NOMO-1 treated with dmso at 0.1 percent for 144 hours (cell line): ENCODE data around the gene PSMB11.
"Not testable (repeated sequence)": the region's sequence is repeated elsewhere in the genome, so short reads cannot be mapped to it uniquely, and the experiment has no call there.

Experiments used
- DNase-seq: peaks from one replicate; lab custom pipeline; 2025; ENCODE audit not compliant: unreplicated experiment; lab: John Stamatoyannopoulos, UW

Gene PSMB11

GRCh38 chr14:23042162-23042965 lies at the start of gene PSMB11:
Gene PSMB11, plus strand, starts transcription at chr14:23042212. Its CDS starts 14 bp downstream, at chr14:23042226.
- no peak for DNase-seq

GRCh38 chr14:22993517-22993916 lies 48.5 kb upstream of the PSMB11 start:
- DNase-seq = no peak

- DNase-seq = peak; percentile 12
Measured at GRCh38 chr14:22994762-22995275, 47.2 kb upstream of the PSMB11 start.

- DNase-seq = peak; percentile 4
Measured at GRCh38 chr14:22995889-22996625, 46.0 kb upstream of the PSMB11 start.

GRCh38 chr14:22996768-22997654 lies 45.0 kb upstream of the PSMB11 start:
- no peak for DNase-seq

GRCh38 chr14:22997676-22998323 lies 44.2 kb upstream of the PSMB11 start:
- DNase-seq = no peak

GRCh38 chr14:22998329-22999012 lies 43.5 kb upstream of the PSMB11 start:
- no peak for DNase-seq

- no peak for DNase-seq
Measured at GRCh38 chr14:23000860-23001259, 41.2 kb upstream of the PSMB11 start.

GRCh38 chr14:23002592-23002991 lies 39.4 kb upstream of the PSMB11 start:
- DNase-seq = no peak

- DNase-seq = not testable (repeated sequence)
Measured at GRCh38 chr14:23004274-23004673, 37.7 kb upstream of the PSMB11 start.

- no peak for DNase-seq
Measured at GRCh38 chr14:23005451-23006187, 36.4 kb upstream of the PSMB11 start.

GRCh38 chr14:23006188-23006534 lies 35.9 kb upstream of the PSMB11 start:
- no peak for DNase-seq

- peak; percentile 97 for DNase-seq
Measured at GRCh38 chr14:23006544-23007419, 35.2 kb upstream of the PSMB11 start.

- no peak for DNase-seq
Measured at GRCh38 chr14:23008831-23009230, 33.2 kb upstream of the PSMB11 start.

GRCh38 chr14:23009483-23009938 lies 32.5 kb upstream of the PSMB11 start:
- DNase-seq = no peak

- peak; percentile 35 for DNase-seq
Measured at GRCh38 chr14:23009939-23010726, 31.9 kb upstream of the PSMB11 start, which contains the start of gene C14orf93. Gene C14orf93, minus strand, starts transcription at chr14:23010143. Its CDS starts 11,120 bp downstream, at chr14:22999023.

GRCh38 chr14:23013054-23013748 lies 28.8 kb upstream of the PSMB11 start:
- no peak for DNase-seq
